Neuronal stem cell (in vitro differentiated cells): Measurements from ENCODE around the gene LYST.

Experiments
- DNase-seq: peaks from one replicate; pipeline ENCODE4 v3.0.0-alpha.2; 2013; ENCODE audit warnings: low spot score
- H2AFZ ChIP-seq: one replicate; pipeline ENCODE4 v1.6.1; 2013; ENCODE audit warnings: mild to moderate bottlenecking, low read length, inconsistent platforms
- H2AK5ac ChIP-seq: 2 replicates; pipeline ENCODE4 v1.6.1; 2013; ENCODE audit warnings: low read depth, mild to moderate bottlenecking, inconsistent platforms, low read length, moderate library complexity, mixed read lengths
- H2BK120ac ChIP-seq: 2 replicates; pipeline ENCODE4 v1.6.1; 2013; ENCODE audit warnings: low read depth, mild to moderate bottlenecking, inconsistent platforms, low read length, moderate library complexity, mixed read lengths
- H2BK12ac ChIP-seq: one replicate; pipeline ENCODE4 v1.6.1; 2013; ENCODE audit warnings: low read length, inconsistent platforms
- H2BK15ac ChIP-seq: 2 replicates; pipeline ENCODE4 v1.6.1; 2013; ENCODE audit warnings: mild to moderate bottlenecking, low read length, inconsistent platforms, mixed read lengths
- H2BK5ac ChIP-seq: one replicate; pipeline ENCODE4 v1.6.1; 2013; ENCODE audit warnings: inconsistent platforms, mild to moderate bottlenecking, low read length, moderate library complexity
- H3K14ac ChIP-seq: one replicate; pipeline ENCODE4 v1.6.1; 2013; ENCODE audit warnings: low read length, inconsistent platforms
- H3K18ac ChIP-seq: 2 replicates; pipeline ENCODE4 v1.6.1; 2013; ENCODE audit warnings: low read length, inconsistent platforms
- H3K23ac ChIP-seq: 2 replicates; pipeline ENCODE4 v1.6.1; 2013; ENCODE audit warnings: low read depth, mild to moderate bottlenecking, mixed read lengths, low read length, inconsistent platforms; ENCODE audit not compliant: poor library complexity
- H3K27ac ChIP-seq: replicated peaks from 3 replicates; pipeline ENCODE4 v1.5.1; 2013; ENCODE audit warnings: low read length, inconsistent platforms
- H3K27me3 ChIP-seq, 3 experiments: 2 replicates each; pipeline ENCODE4 v1.6.1; 2013; ENCODE audit warnings: low read length in 3 of 3, mild to moderate bottlenecking in 2 of 3, inconsistent platforms in 1 of 3, low read depth in 1 of 3, mixed read lengths in 1 of 3, moderate library complexity in 1 of 3; ENCODE audit not compliant: control insufficient read depth in 3 of 3, insufficient read depth in 3 of 3
- H3K36me3 ChIP-seq, 2 donors: replicated peaks in 1 of 2; 2 replicates each; pipeline ENCODE4 v1.6.1; 2013; ENCODE audit warnings: low read length in 2 of 2; ENCODE audit not compliant: control insufficient read depth in 2 of 2, insufficient read depth in 2 of 2
- H3K4ac ChIP-seq: 2 replicates; pipeline ENCODE4 v1.6.1; 2013; ENCODE audit warnings: inconsistent platforms, mild to moderate bottlenecking, low read length, moderate library complexity
- H3K4me1 ChIP-seq, 2 donors: 1 replicate in 1 of 2; 2 replicates in 1 of 2; pipeline ENCODE4 v1.6.1; 2013; ENCODE audit warnings: low read length in 2 of 2, low read depth in 1 of 2; ENCODE audit not compliant: control insufficient read depth in 2 of 2, insufficient read depth in 1 of 2
- H3K4me2 ChIP-seq: one replicate; pipeline ENCODE4 v1.6.1; 2013; ENCODE audit warnings: mild to moderate bottlenecking, low read length, inconsistent platforms; ENCODE audit not compliant: insufficient read depth, poor library complexity, severe bottlenecking
- H3K4me3 ChIP-seq, 2 donors: 2 replicates each; pipeline ENCODE4 v1.5.1; 2013; ENCODE audit warnings: low read length in 2 of 2, mild to moderate bottlenecking in 2 of 2, inconsistent platforms in 1 of 2, moderate library complexity in 1 of 2
- H3K79me1 ChIP-seq: one replicate; pipeline ENCODE4 v1.6.1; 2013; ENCODE audit warnings: low read depth, mild to moderate bottlenecking, inconsistent platforms, low read length, moderate library complexity
- H3K9ac ChIP-seq: one replicate; pipeline ENCODE4 v1.6.1; 2013; ENCODE audit warnings: mild to moderate bottlenecking, low read depth, low read length, inconsistent platforms; ENCODE audit not compliant: poor library complexity
- H3K9me3 ChIP-seq, 2 donors: replicated peaks in 1 of 2; 2 replicates each; pipeline versions ENCODE3 to v1.6.1; 2013; ENCODE audit warnings: low read length in 2 of 2, mild to moderate bottlenecking in 2 of 2, inconsistent platforms in 1 of 2, low read depth in 1 of 2, mixed read lengths in 1 of 2, moderate library complexity in 1 of 2; ENCODE audit not compliant: control insufficient read depth in 2 of 2, insufficient read depth in 1 of 2
- H4K8ac ChIP-seq: one replicate; pipeline ENCODE4 v1.6.1; 2013; ENCODE audit warnings: low read depth, mild to moderate bottlenecking, inconsistent platforms, low read length, moderate library complexity
- H4K91ac ChIP-seq: one replicate; pipeline ENCODE4 v1.6.1; 2013; ENCODE audit warnings: low read length, low read depth, mild to moderate bottlenecking, inconsistent platforms; ENCODE audit not compliant: poor library complexity
- WGBS, 2 donors: extraction: QIAGEN DNeasy Blood & Tissue Kit; methylation state at CpG; one replicate each; pipeline ENCODE4 v1.1.7; 2013; ENCODE audit warnings: missing lambda C conversion rate in 2 of 2, mixed read lengths in 1 of 2; ENCODE audit not compliant: insufficient read length in 2 of 2, insufficient replicate concordance in 1 of 2; ENCODE audit errors: extremely low coverage in 2 of 2; 5-methylcytosine and 5-hydroxymethylcytosine counted together

The LYST gene

DNA sequence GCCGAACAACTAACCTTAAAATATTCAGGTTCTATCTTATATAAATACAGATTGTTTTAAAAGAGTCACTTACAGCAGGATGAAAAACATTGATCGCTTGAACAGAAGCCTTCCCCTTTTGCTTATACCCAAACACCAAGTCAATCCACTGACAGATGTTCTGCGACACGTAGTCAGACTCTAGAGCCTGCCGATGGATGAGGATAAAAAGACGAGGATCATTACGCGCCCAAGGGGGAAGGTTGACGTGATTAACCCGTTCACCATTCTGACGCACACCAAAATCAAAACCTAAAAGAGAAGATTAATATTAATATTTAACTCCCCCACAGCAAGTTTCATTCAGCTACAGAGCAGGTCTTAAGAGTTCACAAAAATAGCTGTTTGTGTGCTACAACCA is 157.7 kb downstream of the LYST start:
- Histone ChIP-seq H3K9me3 (no peaks in the 10 kb centered on the region), H3K14ac (no peak overlapping the region), H2BK12ac (no peak overlapping the region), H2AK5ac (no peak overlapping the region), H2BK5ac (no peak overlapping the region), H3K4ac (no peak overlapping the region), H2AFZ (no peak overlapping the region), H2BK120ac (no peak overlapping the region), H3K9ac (no peak overlapping the region), H4K91ac (no peak overlapping the region), H3K4me1 (peaks cover 0 to 5% of the 10 kb centered on the region in 2 donors), H3K4me2 (no peak overlapping the region), H4K8ac (no peak overlapping the region), H3K4me3 (no peak overlapping the region), H3K27me3 (no peaks in the 10 kb centered on the region), H3K79me1 (no peaks in the 10 kb centered on the region), H3K18ac (no peak overlapping the region), H3K36me3 (no peaks in the 10 kb centered on the region), H3K23ac (no peak overlapping the region), H3K27ac (no peak overlapping the region), H2BK15ac (no peak overlapping the region)
- WGBS, 2 donors, result no CpG with 5 or more reads among the region's 11 CpGs
- DNase-seq, result no peak

DNA sequence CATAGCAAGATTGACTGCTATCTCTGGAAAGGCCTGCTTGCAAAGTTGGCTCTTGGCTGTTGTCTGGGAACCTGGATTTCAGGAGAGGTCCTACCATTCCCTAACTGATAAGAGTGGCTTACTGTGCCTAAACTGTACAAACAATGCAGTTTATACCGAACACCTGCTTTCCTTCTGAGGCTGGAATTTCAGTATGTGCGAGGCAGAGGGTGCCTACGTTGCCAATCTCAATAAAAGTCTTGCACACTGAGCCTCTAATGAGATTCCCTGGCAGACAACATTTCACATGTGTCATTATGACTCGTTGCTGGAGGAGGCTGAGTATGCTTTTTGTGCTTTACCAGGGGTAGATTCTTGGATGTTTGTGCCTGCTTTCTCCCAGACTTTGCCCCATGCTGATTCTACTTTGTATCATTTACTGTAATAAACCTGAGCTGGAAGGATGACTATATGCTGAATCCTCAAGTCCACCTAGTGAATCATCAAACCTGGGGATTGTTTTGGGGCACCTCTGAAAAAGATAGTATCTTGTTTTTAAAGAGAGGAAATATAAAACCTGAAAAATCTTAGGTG is 158.2 kb downstream of the LYST start:
- Histone ChIP-seq H2BK120ac (no peak overlapping the region), H3K36me3 (no peaks in the 10 kb centered on the region), H3K4ac (no peak overlapping the region), H3K18ac (no peak overlapping the region), H3K27me3 (no peaks in the 10 kb centered on the region), H3K9ac (no peak overlapping the region), H4K8ac (no peak overlapping the region), H3K4me1 (peaks cover 0 to 5% of the 10 kb centered on the region in 2 donors), H3K23ac (no peak overlapping the region), H2BK12ac (no peak overlapping the region), H3K79me1 (no peaks in the 10 kb centered on the region), H2BK5ac (no peak overlapping the region), H3K9me3 (no peaks in the 10 kb centered on the region), H4K91ac (no peak overlapping the region), H2BK15ac (no peak overlapping the region), H2AK5ac (no peak overlapping the region), H3K14ac (no peak overlapping the region), H2AFZ (no peak overlapping the region), H3K4me3 (no peak overlapping the region), H3K4me2 (no peak overlapping the region), H3K27ac (no peak overlapping the region)
- WGBS, 2 donors, result no CpG with 5 or more reads among the region's 4 CpGs
- DNase-seq, result no peak

DNA sequence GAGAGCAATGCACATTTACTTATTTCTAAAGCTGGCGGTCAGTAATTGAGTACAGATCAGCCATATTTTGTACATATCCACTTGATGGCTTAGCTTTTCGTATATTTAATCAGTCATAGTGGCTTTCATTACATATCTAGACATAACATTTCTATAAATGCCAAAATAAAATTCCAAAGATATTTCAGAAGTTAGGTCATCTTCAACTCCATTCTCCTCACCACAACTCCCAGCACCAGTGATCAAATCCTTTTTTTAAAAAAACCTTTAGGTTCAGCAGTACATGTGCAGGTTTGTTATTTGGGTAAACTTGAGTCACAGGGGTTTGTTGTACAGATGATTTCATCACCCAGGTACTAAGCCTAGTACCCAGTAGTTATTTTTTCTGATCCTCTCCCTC is 163.2 kb downstream of the LYST start:
- H2AK5ac ChIP-seq, result no peak overlapping the region
- H3K4ac ChIP-seq, result no peak overlapping the region

DNA sequence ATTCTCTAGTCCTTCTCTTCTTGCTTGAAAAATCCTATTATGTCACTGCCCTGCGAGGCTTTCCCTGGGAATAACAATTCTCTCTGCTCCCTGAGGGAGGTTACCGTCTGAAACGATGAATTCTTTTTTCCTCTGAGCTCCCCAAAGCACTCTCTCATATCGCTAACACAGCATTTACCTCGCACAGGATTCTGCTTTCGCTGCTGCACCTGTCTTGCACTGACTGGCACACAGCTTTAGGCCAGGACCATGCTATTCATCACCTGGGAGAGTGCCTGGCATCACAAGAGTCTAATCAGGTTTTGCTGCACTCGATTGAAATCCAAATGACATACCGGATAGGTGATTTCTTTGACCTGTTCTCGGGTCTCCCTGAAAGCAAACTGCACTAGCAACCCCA is 164.3 kb downstream of the LYST start:
- no peak overlapping the region for H3K4me3 ChIP-seq
- no peaks in the 10 kb centered on the region for H3K36me3 ChIP-seq
- no peak overlapping the region for H3K4ac ChIP-seq
- H3K4me1 ChIP-seq, result peaks cover 0 to 2% of the 10 kb centered on the region in 2 donors
- no peak overlapping the region for H2BK120ac ChIP-seq
- no peak overlapping the region for H4K91ac ChIP-seq
- H3K79me1 ChIP-seq, result no peaks in the 10 kb centered on the region
- H3K23ac ChIP-seq, result no peak overlapping the region
- H3K18ac ChIP-seq, result no peak overlapping the region
- H3K9me3 ChIP-seq, result no peaks in the 10 kb centered on the region
- no peak overlapping the region for H3K4me2 ChIP-seq
- no peak overlapping the region for H2AFZ ChIP-seq
- H3K9ac ChIP-seq, result no peak overlapping the region
- no peaks in the 10 kb centered on the region for H3K27me3 ChIP-seq
- no peak overlapping the region for H3K14ac ChIP-seq
- no peak overlapping the region for H2AK5ac ChIP-seq
- H2BK12ac ChIP-seq, result no peak overlapping the region
- no CpG with 5 or more reads among the region's 9 CpGs for WGBS, 2 donors
- no peak overlapping the region for H4K8ac ChIP-seq
- no peak overlapping the region for H3K27ac ChIP-seq
- H2BK5ac ChIP-seq, result no peak overlapping the region
- no peak for DNase-seq
- H2BK15ac ChIP-seq, result no peak overlapping the region

More for the DNA sequence above, 163.2 kb downstream of the LYST start:
- Histone ChIP-seq H3K4me3 (no peak overlapping the region), H3K23ac (no peak overlapping the region), H3K9ac (no peak overlapping the region), H3K27me3 (no peaks in the 10 kb centered on the region), H2BK15ac (no peak overlapping the region), H3K4me2 (no peak overlapping the region), H3K14ac (no peak overlapping the region), H2BK120ac (no peak overlapping the region), H2BK5ac (no peak overlapping the region), H3K79me1 (no peaks in the 10 kb centered on the region), H4K91ac (no peak overlapping the region), H3K4me1 (peaks cover 0 to 2% of the 10 kb centered on the region in 2 donors), H3K18ac (no peak overlapping the region), H2BK12ac (no peak overlapping the region), H3K9me3 (no peaks in the 10 kb centered on the region), H3K36me3 (no peaks in the 10 kb centered on the region), H2AFZ (no peak overlapping the region), H3K27ac (no peak overlapping the region), H4K8ac (no peak overlapping the region)
- DNase-seq, result no peak
- no CpG with 5 or more reads among the region's 2 CpGs for WGBS, 2 donors
